Mesothelial cell of epicardium (in vitro differentiated cells): ENCODE measurements around the gene TTLL1. TPM values are rescaled to one million over a fixed set of nuclear protein-coding genes. Genes with fewer than 3 reads are reported as not detected.
"Not testable (repeated sequence)": the region's sequence is repeated elsewhere in the genome, so short reads cannot be mapped to it uniquely, and the experiment has no call there.

Experiments used
- DNase-seq, 2 experiments: peaks; one replicate each; pipeline ENCODE4 v3.0.0; 2021; ENCODE audit warnings: low spot score in 2 of 2; ENCODE audit not compliant: unreplicated experiment in 2 of 2
- H3K27ac Mint-ChIP-seq: 2 replicates; pipeline ENCODE4 v1.8.0; 2021; ENCODE audit warnings: mixed read lengths
- H3K27me3 Mint-ChIP-seq: 2 replicates; pipeline ENCODE4 v1.8.0; 2021; ENCODE audit warnings: low read depth, mixed read lengths
- H3K36me3 Mint-ChIP-seq: 2 replicates; pipeline ENCODE4 v1.8.0; 2021; ENCODE audit warnings: mixed read lengths
- H3K4me1 Mint-ChIP-seq: 2 replicates; pipeline ENCODE4 v1.8.0; 2021; ENCODE audit warnings: mixed read lengths
- H3K4me3 Mint-ChIP-seq: 2 replicates; pipeline ENCODE4 v1.8.0; 2021; ENCODE audit warnings: mild to moderate bottlenecking, moderate library complexity, mixed read lengths
- H3K9me3 Mint-ChIP-seq: 2 replicates; pipeline ENCODE4 v1.8.0; 2021; ENCODE audit warnings: mixed read lengths
- total RNA-seq: library from RNA; stranded (reverse); gene quantifications from 3 replicates; pipeline ENCODE4 v1.2.1, GENCODE V29; 2021
- TF ChIP-seq, protein P1 (sequence below): fragments of 200-600 bp; sonication (generic); IDR thresholded peaks from one replicate; pipeline ENCODE4 v1.5.0; 2021; ENCODE audit warnings: antibody characterized with exemption; ENCODE audit not compliant: unreplicated experiment

The TTLL1 gene
- total RNA-seq, 1 donor from 2014 or later, result 18.0 TPM

DNA sequence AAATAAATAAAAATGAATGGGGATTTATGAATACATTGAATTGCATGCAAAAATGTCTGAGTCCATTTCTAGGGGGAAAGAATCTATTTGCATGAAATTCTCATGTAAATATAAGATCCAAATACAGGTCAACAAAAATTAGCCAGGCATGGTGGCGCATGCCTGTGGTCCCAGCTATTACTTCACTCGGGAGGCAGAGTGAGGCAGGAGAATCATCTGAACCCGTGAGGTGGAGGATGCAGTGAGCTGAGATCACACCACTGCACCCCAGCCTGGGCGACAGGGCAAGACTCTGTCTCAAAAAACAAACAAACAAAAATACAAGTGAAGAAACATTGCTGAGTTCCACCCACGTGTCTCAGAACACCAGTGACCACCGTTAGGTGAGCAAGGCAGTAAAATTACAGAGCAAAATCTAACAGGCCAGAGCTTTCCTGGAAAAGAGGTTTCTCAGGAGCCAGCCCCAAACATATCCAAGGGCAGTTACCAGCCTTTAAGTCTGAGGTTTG, 91.6 kb downstream of the TTLL1 start:
- H3K4me1 Mint-ChIP-seq, result peaks cover 51% of the 10 kb centered on the region
- no peak for DNase-seq
- peaks cover 6% of the 10 kb centered on the region for H3K36me3 Mint-ChIP-seq
- TF ChIP-seq, protein P1, sequence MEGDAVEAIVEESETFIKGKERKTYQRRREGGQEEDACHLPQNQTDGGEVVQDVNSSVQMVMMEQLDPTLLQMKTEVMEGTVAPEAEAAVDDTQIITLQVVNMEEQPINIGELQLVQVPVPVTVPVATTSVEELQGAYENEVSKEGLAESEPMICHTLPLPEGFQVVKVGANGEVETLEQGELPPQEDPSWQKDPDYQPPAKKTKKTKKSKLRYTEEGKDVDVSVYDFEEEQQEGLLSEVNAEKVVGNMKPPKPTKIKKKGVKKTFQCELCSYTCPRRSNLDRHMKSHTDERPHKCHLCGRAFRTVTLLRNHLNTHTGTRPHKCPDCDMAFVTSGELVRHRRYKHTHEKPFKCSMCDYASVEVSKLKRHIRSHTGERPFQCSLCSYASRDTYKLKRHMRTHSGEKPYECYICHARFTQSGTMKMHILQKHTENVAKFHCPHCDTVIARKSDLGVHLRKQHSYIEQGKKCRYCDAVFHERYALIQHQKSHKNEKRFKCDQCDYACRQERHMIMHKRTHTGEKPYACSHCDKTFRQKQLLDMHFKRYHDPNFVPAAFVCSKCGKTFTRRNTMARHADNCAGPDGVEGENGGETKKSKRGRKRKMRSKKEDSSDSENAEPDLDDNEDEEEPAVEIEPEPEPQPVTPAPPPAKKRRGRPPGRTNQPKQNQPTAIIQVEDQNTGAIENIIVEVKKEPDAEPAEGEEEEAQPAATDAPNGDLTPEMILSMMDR, result no peak
- no peak overlapping the region for H3K4me3 Mint-ChIP-seq
- H3K9me3 Mint-ChIP-seq, result peaks cover 8% of the 10 kb centered on the region
- no peaks in the 10 kb centered on the region for H3K27me3 Mint-ChIP-seq
- peak overlapping the region; percentile 72 for H3K27ac Mint-ChIP-seq

DNA sequence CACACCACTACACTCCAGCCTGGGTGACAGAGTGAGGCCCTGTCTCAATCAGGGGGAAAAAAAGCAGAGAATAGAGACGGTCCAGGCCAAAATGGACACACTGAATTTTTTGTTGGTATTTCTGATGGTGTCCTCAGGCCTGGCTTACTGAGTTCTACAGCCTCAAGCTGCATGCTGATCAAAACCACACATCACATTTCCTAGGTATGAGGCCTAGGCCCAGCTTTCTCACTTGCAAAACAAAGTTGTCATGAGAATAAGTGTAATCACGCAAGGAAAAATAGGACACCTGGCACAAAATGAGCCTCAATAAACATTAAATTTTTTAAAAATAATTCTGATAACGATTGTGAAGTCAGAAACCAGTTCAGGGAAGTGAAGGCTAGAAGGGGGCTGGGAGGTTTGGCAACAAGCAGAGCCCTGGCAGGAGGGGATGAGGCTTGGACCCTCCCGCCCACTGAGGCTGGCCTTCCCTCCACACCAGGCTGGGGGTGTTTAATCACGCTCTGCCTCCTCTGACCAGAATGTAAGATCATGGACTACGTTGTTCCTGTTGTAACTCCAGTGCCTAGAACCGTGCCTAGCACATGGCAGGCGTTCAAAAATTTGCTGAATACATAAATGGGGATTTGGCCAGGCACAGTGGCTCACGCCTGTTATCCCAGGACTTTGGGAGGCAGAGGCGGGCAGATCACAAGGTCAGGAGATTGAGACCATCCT, 92.4 kb downstream of the TTLL1 start:
- Mint-ChIP-seq H3K4me3 (no peak overlapping the region), H3K27ac (peak overlapping the region; percentile 81), H3K9me3 (peaks cover 8% of the 10 kb centered on the region), H3K27me3 (no peaks in the 10 kb centered on the region), H3K36me3 (peaks cover 7% of the 10 kb centered on the region), H3K4me1 (peaks cover 43% of the 10 kb centered on the region)
- DNase-seq, result no peak
- TF ChIP-seq, protein P1, result no peak

DNA sequence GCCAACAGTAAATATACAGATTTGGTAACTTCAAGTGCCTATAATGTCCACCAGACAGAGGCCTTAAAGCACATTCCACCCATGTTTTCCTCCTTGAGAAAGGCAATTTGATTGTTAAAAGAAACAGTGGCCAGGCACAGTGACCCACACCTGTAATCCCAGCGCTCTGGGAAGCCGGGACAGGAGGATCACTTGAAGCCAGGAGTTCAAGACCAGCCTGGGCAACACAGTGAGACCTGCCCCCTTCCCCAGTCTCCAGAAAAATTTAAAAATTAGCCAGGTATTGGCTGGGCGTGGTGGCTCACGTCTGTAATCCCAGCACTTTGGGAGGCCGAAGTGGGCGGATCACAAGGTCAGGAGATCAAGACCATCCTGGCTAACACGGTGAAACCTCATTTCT, 93.5 kb downstream of the TTLL1 start:
- H3K4me3 Mint-ChIP-seq, H3K36me3 Mint-ChIP-seq, H3K27me3 Mint-ChIP-seq, DNase-seq, H3K9me3 Mint-ChIP-seq: not testable (repeated sequence)
- Mint-ChIP-seq H3K27ac (peak overlapping the region; percentile 94), H3K4me1 (peaks cover 35% of the 10 kb centered on the region)

DNA sequence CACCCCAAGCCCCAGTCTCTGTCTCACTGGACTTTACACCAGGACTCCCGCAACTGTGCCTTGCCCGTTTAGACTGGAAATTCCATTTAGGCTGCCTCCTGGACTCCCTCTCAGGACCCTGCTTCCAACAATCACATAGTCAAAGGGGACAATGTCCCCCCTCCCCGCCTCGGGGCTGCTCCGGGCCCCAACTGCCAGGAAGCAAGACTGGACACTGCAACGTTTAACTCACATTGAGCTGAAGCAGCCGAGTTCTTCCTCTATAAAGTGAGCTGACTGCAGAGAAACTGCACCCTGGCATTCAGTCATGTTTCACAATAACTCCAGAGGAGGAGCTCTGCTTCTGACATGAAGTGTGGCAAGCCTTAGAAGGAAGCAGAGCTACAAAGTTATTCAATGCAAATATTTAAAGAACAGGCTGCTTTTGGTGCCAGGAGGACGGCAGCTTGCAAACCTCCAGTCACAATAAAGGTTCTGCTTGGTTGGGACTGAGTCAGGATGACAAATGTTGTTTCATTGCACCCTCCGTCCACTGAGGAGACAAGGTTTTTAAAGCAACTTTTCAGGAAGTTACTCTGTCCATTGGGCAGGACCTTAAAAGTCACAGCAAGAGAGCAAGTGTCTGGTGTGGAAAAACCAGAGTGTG, 94.2 kb downstream of the TTLL1 start:
- Mint-ChIP-seq H3K9me3 (peaks cover 8% of the 10 kb centered on the region), H3K4me1 (peaks cover 38% of the 10 kb centered on the region), H3K27me3 (no peaks in the 10 kb centered on the region), H3K4me3 (peak overlapping the region; percentile 4), H3K27ac (peak overlapping the region; percentile 94), H3K36me3 (peaks cover 9% of the 10 kb centered on the region)
- DNase-seq, result no peak
- TF ChIP-seq, protein P1, result no peak

DNA sequence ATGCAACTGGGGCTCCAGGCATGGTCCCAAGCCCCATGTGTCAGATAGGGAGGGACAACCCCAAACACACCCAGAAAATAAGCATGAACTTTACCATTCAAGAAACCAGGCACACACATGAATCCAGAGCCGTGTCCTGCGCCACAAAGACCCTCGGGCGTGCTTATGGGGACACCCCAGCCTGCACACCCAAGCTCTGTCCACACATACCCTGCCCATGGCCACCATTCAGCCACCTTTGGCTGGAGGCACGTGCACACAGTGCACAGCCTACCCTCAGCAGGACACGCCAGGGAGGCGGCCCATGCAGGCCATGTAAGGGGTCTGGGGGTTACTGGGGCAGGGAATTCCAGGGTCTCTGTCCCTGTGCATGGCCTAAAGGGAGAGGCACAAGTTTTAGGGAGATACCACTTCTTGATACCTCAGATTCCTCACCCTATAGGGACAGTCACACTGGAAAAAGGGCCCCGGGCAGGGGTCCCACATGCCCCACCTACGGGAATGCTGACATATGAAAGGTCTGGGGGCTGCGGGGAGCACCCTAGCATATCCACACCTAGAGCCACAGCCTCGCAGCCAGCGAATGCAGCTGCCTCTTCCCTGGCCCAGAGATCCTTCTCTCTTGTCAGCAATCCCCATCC, 94.8 kb downstream of the TTLL1 start:
- H3K4me1 Mint-ChIP-seq, result peaks cover 39% of the 10 kb centered on the region
- H3K4me3 Mint-ChIP-seq, result no peak overlapping the region
- DNase-seq, result no peak
- peaks cover 8% of the 10 kb centered on the region for H3K9me3 Mint-ChIP-seq
- TF ChIP-seq, protein P1, result no peak
- peak overlapping the region; percentile 94 for H3K27ac Mint-ChIP-seq
- H3K36me3 Mint-ChIP-seq, result peaks cover 9% of the 10 kb centered on the region
- no peaks in the 10 kb centered on the region for H3K27me3 Mint-ChIP-seq
